Vagina (tissue), 2 donors: ENCODE measurements around the gene ADCK2.

Source experiments
- CTCF ChIP-seq, 3 experiments: fragments of 450-650 bp in 2 of 3; fragments of 200-600 bp in 1 of 3; sonication (generic) in 1 of 3; IDR thresholded peaks; one replicate each; pipeline ENCODE4 v1.5.1; 2017 to 2019; ENCODE audit warnings: antibody characterized with exemption in 3 of 3, mild to moderate bottlenecking in 2 of 3, moderate library complexity in 2 of 3
- POLR2A ChIP-seq, 2 donors: fragments of 450-650 bp; IDR thresholded peaks; one replicate each; pipeline ENCODE4 v1.6.1; 2017; ENCODE audit warnings: antibody characterized with exemption in 2 of 2, mild to moderate bottlenecking in 2 of 2, moderate library complexity in 2 of 2
- POLR2AphosphoS5 ChIP-seq, 2 donors: sonication (generic); formaldehyde crosslinking; IDR thresholded peaks; one replicate each; pipeline ENCODE4 v1.9.0; 2017; ENCODE audit warnings: antibody characterized with exemption in 2 of 2, mild to moderate bottlenecking in 2 of 2, low read depth in 1 of 2; ENCODE audit not compliant: insufficient read depth in 1 of 2

- TF ChIP-seq CTCF (IDR thresholded peaks at IDR 0.05) (peak in 1 of 3 experiments; percentile 15), POLR2AphosphoS5 (IDR thresholded peaks at IDR 0.05; ENCODE audit: insufficient read depth in 1 of 2, low read depth in 1 of 2) (no peak), POLR2A (IDR thresholded peaks at IDR 0.05) (no peak)
Observed at GRCh38 chr7:140646931-140647647, 25.7 kb upstream of the ADCK2 start.
